Nephron progenitor cell (in vitro differentiated cells): ENCODE measurements around the gene AQP3.
A peak's percentile ranks its signal among the peaks of the same experiment; 100 is the strongest.

Experiments used
- DNase-seq: peaks from one replicate; pipeline ENCODE4 v3.0.0; 2021
- H3K27ac Mint-ChIP-seq: 2 replicates; pipeline ENCODE4 v1.8.0; 2021; ENCODE audit warnings: mild to moderate bottlenecking, moderate library complexity, mixed read lengths
- H3K27me3 Mint-ChIP-seq: 2 replicates; pipeline ENCODE4 v1.8.0; 2021; ENCODE audit warnings: mild to moderate bottlenecking, low read depth, mixed read lengths; ENCODE audit not compliant: poor library complexity
- H3K36me3 Mint-ChIP-seq: 2 replicates; pipeline ENCODE4 v1.8.0; 2021; ENCODE audit warnings: low read depth, mixed read lengths
- H3K4me1 Mint-ChIP-seq: 2 replicates; pipeline ENCODE4 v1.8.0; 2021; ENCODE audit warnings: mixed read lengths
- H3K4me3 Mint-ChIP-seq: 2 replicates; pipeline ENCODE4 v1.8.0; 2021; ENCODE audit warnings: mild to moderate bottlenecking, moderate library complexity, mixed read lengths
- H3K9me3 Mint-ChIP-seq: 2 replicates; pipeline ENCODE4 v1.8.0; 2021; ENCODE audit warnings: mild to moderate bottlenecking, moderate library complexity, mixed read lengths
- TF ChIP-seq, protein P1 (sequence below): fragments of 200-600 bp; sonication (generic); IDR thresholded peaks from 2 replicates; pipeline ENCODE4 v1.5.0; 2021; ENCODE audit warnings: antibody characterized with exemption

AQP3 gene

DNA sequence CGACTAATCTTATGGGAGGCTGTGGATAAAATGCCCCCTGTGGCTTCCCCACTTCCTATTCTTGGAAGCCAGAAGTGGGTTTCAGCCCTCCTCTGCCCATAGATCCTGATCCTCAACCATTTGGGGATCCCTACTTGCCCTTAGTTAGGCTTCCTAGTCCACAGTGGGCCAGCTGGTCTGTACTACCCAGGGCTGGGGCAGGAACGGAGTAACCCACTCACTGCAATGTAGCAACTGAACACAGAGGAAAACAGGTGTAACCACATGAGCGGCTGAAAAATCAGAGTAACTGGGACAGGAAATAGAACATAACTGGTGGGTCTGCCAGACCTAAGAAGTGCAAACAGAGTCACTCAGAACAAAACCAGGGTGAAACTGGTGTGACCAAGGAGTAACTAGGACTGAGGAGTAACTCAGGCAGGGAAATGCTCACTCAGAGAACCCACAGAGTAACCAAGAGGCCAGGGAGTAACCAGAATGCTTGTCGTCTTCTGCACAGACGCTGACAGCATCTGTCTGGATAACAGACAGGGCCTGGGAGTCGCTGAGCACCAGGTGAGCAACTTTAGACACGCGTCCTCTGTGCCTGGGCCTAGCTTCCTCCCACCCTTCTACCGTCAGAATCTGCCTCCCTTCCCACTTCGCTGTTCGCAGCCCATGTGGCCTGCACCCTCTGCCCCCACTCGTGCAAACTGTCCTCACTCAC, 1.0 kb downstream of the AQP3 start:
- no peak overlapping the region for H3K27ac Mint-ChIP-seq
- no peak for DNase-seq
- peak overlapping the region; percentile 73 for H3K4me3 Mint-ChIP-seq
- H3K9me3 Mint-ChIP-seq = no peaks in the 10 kb centered on the region
- peaks cover 52% of the 10 kb centered on the region for H3K4me1 Mint-ChIP-seq
- H3K36me3 Mint-ChIP-seq = no peaks in the 10 kb centered on the region
- TF ChIP-seq, protein P1, sequence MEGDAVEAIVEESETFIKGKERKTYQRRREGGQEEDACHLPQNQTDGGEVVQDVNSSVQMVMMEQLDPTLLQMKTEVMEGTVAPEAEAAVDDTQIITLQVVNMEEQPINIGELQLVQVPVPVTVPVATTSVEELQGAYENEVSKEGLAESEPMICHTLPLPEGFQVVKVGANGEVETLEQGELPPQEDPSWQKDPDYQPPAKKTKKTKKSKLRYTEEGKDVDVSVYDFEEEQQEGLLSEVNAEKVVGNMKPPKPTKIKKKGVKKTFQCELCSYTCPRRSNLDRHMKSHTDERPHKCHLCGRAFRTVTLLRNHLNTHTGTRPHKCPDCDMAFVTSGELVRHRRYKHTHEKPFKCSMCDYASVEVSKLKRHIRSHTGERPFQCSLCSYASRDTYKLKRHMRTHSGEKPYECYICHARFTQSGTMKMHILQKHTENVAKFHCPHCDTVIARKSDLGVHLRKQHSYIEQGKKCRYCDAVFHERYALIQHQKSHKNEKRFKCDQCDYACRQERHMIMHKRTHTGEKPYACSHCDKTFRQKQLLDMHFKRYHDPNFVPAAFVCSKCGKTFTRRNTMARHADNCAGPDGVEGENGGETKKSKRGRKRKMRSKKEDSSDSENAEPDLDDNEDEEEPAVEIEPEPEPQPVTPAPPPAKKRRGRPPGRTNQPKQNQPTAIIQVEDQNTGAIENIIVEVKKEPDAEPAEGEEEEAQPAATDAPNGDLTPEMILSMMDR = no peak
- peaks cover 42% of the 10 kb centered on the region for H3K27me3 Mint-ChIP-seq

DNA sequence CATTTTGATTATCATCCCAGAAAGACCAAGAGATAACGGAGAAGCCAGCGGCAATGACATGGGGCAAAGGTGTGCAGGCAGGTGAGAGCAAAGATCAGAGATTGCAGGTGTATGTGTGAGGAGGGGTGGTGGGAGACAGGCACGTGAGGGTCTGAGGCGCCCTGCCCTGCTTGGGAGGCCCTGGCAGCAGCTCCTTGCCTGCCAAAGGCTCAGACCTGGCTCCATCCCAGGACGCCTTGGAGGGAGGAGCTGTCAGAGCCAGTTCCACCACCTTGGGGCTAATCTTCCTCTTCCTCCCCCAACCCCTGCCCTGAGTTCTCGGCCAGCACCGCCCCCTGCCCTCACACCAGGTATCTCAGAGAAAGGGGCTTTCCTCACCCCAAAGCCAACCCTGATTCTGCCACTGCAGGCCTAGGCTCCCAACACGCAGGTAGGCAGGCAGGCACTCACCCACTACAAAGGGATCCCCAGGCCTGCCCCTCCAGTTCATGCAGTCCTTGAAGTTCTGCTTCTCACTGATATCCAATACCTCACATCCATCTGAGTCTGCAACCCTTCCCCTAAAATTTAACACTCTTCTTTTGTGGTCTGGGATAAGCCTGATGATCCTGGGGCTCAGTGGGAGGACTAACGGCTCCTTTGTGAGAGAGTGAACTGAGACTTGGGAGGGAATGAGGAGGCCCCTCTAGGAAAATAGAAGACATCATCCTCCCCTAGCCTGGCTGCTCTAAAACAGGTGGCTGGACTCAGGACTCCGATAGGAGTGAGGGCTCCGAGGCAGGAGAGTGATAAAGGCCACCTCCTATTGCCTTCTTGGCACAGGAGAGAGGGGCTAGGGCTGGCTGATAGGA, 1.8 kb downstream of the AQP3 start:
- Mint-ChIP-seq H3K27ac (peak overlapping the region; percentile 55), H3K4me1 (peaks cover 52% of the 10 kb centered on the region), H3K4me3 (peak overlapping the region; percentile 35), H3K9me3 (no peaks in the 10 kb centered on the region), H3K36me3 (no peaks in the 10 kb centered on the region), H3K27me3 (peaks cover 41% of the 10 kb centered on the region)
- no peak for DNase-seq
- TF ChIP-seq, protein P1 = no peak

DNA sequence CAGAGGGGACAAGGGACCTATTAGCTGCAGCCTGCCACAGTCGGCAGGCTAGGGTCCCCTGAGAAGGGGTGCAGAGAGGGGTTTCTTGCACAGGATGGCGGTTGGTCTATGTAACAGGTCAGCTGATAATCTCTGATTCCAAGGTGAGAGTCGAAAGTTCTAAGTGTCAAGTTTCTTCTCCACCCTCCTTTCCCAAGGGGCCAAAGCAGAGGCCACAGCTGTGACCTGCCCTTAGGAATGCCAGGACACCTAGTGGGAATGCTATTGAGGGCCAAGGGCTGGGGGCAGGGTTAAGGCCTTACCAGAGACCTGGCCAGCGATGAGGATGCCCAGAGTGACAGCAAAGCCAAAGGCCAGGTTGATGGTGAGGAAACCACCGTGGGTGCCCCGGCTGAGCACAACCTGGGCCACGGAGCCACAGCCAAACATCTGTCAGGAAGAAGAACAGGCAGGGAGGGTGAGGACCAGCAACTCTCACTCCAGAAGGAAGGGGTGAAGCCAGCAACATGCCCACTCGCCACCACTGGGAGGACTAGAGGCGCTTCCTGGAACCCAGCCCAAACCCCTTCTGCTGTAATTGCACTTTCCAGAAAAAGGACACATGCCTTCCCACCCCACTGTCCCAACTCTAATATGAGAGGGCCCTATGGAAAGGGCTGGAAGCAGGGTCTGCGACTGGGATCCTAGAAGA, 3.8 kb downstream of the AQP3 start:
- Mint-ChIP-seq H3K9me3 (no peaks in the 10 kb centered on the region), H3K4me3 (no peak overlapping the region), H3K27me3 (peaks cover 39% of the 10 kb centered on the region), H3K36me3 (no peaks in the 10 kb centered on the region), H3K27ac (no peak overlapping the region), H3K4me1 (peaks cover 67% of the 10 kb centered on the region)
- DNase-seq = no peak
- TF ChIP-seq, protein P1 = no peak

DNA sequence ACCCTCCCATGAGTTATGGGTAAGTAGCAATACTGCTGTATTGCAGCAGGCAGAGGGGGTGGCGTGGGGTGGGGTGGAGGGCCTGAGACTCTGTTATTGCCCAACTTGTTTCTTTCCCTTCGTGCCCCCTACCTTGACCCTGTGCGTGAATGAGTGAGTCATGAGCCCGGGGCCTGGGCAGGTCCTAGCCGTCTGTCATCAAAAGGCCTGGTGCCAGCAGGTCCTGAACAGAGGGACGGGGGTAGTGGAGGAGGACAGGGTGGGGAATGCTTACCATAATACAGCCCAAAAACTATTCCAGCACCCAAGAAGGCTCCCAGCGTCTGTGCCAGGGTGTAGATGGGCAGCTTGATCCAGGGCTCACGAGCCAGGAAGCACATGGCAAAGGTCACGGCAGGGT, 4.3 kb downstream of the AQP3 start:
- Mint-ChIP-seq H3K27me3 (peaks cover 34% of the 10 kb centered on the region), H3K9me3 (no peaks in the 10 kb centered on the region), H3K27ac (no peak overlapping the region), H3K4me1 (peaks cover 64% of the 10 kb centered on the region), H3K4me3 (no peak overlapping the region), H3K36me3 (no peaks in the 10 kb centered on the region)
- no peak for DNase-seq
- TF ChIP-seq, protein P1 = no peak

DNA sequence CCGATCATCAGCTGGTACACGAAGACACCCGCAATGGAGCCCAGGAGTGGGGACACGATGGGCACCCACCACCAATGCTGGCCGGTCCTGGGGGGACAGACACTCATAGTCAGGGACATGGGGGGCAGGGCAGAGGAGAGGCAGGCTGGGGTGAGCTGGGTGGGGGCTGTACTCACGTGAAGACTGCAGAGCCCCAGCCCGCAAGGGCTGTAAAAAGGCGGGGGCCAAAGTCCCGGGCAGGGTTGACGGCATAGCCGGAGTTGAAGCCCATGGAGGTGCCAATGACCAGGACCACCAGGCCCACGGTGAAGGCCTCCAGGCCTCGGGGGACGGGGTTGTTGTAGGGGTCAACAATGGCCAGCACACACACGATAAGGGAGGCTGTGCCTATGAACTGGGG, 5.3 kb downstream of the AQP3 start:
- no peak for DNase-seq
- peaks cover 66% of the 10 kb centered on the region for H3K4me1 Mint-ChIP-seq
- TF ChIP-seq, protein P1 = no peak
- H3K4me3 Mint-ChIP-seq = no peak overlapping the region
- peaks cover 28% of the 10 kb centered on the region for H3K27me3 Mint-ChIP-seq
- no peaks in the 10 kb centered on the region for H3K9me3 Mint-ChIP-seq
- no peak overlapping the region for H3K27ac Mint-ChIP-seq
- no peaks in the 10 kb centered on the region for H3K36me3 Mint-ChIP-seq
